H9 (cell line): Measurements from ENCODE around the gene TBXA2R. TPM values are rescaled to one million over a fixed set of nuclear protein-coding genes. Genes with fewer than 3 reads are reported as not detected.

Experiments
- DNase-seq: peaks from one replicate; pipeline ENCODE4 v3.0.0-alpha.2; 2017
- H2AFZ ChIP-seq: one replicate; pipeline ENCODE4 v1.6.1; 2013; ENCODE audit warnings: mild to moderate bottlenecking, low read length, control low read depth, moderate library complexity
- H2AK5ac ChIP-seq: 2 replicates; pipeline ENCODE4 v1.6.1; 2013; ENCODE audit warnings: low read length, control low read depth, mixed read lengths; ENCODE audit not compliant: insufficient read length
- H2BK120ac ChIP-seq: one replicate; pipeline ENCODE4 v1.6.1; 2013; ENCODE audit warnings: low read depth, mild to moderate bottlenecking, low read length, control low read depth, inconsistent platforms; ENCODE audit not compliant: poor library complexity, severe bottlenecking
- H2BK12ac ChIP-seq: 2 replicates; pipeline ENCODE4 v1.6.1; 2013; ENCODE audit warnings: low read length, control low read depth, mixed read lengths, low read depth; ENCODE audit not compliant: insufficient read length
- H2BK15ac ChIP-seq: 2 replicates; pipeline ENCODE4 v1.6.1; 2013; ENCODE audit warnings: low read depth, low read length, control low read depth
- H2BK20ac ChIP-seq: one replicate; pipeline ENCODE4 v1.6.1; 2013; ENCODE audit warnings: low read depth, mild to moderate bottlenecking, low read length, control low read depth, inconsistent platforms; ENCODE audit not compliant: poor library complexity, severe bottlenecking
- H2BK5ac ChIP-seq: 2 replicates; pipeline ENCODE4 v1.6.1; 2013; ENCODE audit warnings: low read length, control low read depth, mixed read lengths; ENCODE audit not compliant: insufficient read length
- H3K14ac ChIP-seq: 2 replicates; pipeline ENCODE4 v1.6.1; 2013; ENCODE audit warnings: low read length, control low read depth; ENCODE audit not compliant: insufficient read depth
- H3K18ac ChIP-seq: 2 replicates; pipeline ENCODE4 v1.6.1; 2013; ENCODE audit warnings: low read depth, mild to moderate bottlenecking, mixed read lengths, low read length, control low read depth; ENCODE audit not compliant: insufficient read length
- H3K23ac ChIP-seq: 2 replicates; pipeline ENCODE4 v1.6.1; 2013; ENCODE audit warnings: low read length, control low read depth, mixed read lengths, low read depth; ENCODE audit not compliant: insufficient read length
- H3K23me2 ChIP-seq: 2 replicates; pipeline ENCODE4 v1.6.1; 2013; ENCODE audit warnings: low read depth, mild to moderate bottlenecking, mixed read lengths, low read length, control low read depth; ENCODE audit not compliant: insufficient read length, poor library complexity, severe bottlenecking
- H3K27ac ChIP-seq: 2 replicates; pipeline ENCODE4 v1.5.1; 2013; ENCODE audit warnings: low read length, control low read depth, mixed read lengths, low read depth; ENCODE audit not compliant: insufficient read length
- H3K27me3 ChIP-seq: 2 replicates; pipeline ENCODE4 v1.6.1; 2013; ENCODE audit warnings: low read length, control low read depth, inconsistent platforms; ENCODE audit not compliant: insufficient read depth
- H3K4ac ChIP-seq: 2 replicates; pipeline ENCODE4 v1.6.1; 2013; ENCODE audit warnings: low read depth, mild to moderate bottlenecking, control low read depth, inconsistent platforms, low read length, moderate library complexity
- H3K4me1 ChIP-seq: 2 replicates; pipeline ENCODE4 v1.6.1; 2013; ENCODE audit warnings: low read length, control low read depth, inconsistent platforms; ENCODE audit not compliant: insufficient read depth
- H3K4me2 ChIP-seq: 2 replicates; pipeline ENCODE4 v1.6.1; 2013; ENCODE audit warnings: low read length, control low read depth, mixed read lengths; ENCODE audit not compliant: insufficient read length, insufficient read depth
- H3K56ac ChIP-seq: 2 replicates; pipeline ENCODE4 v1.6.1; 2013; ENCODE audit warnings: low read depth, mild to moderate bottlenecking, mixed read lengths, low read length, control low read depth; ENCODE audit not compliant: insufficient read length
- H3K79me1 ChIP-seq: 2 replicates; pipeline ENCODE4 v1.6.1; 2013; ENCODE audit warnings: low read depth, mild to moderate bottlenecking, moderate library complexity, low read length, control low read depth, inconsistent platforms; ENCODE audit not compliant: insufficient read depth, poor library complexity, severe bottlenecking
- H3K79me2 ChIP-seq: 2 replicates; pipeline ENCODE4 v1.6.1; 2013; ENCODE audit warnings: low read length, control low read depth, inconsistent platforms; ENCODE audit not compliant: insufficient read depth
- H3K9ac ChIP-seq: 2 replicates; pipeline ENCODE4 v1.6.1; 2013; ENCODE audit warnings: low read length, control low read depth, mixed read lengths; ENCODE audit not compliant: insufficient read length; ENCODE audit errors: extremely low read depth
- H3K9me3 ChIP-seq: one replicate; pipeline ENCODE4 v1.6.1; 2013; ENCODE audit warnings: low read depth, low read length, inconsistent platforms; ENCODE audit not compliant: control insufficient read depth
- H3T11ph ChIP-seq: one replicate; pipeline ENCODE4 v1.6.1; 2013; ENCODE audit warnings: mild to moderate bottlenecking, low read length, control low read depth, inconsistent platforms
- H4K20me1 ChIP-seq: one replicate; pipeline ENCODE4 v1.6.1; 2013; ENCODE audit not compliant: control insufficient read depth, insufficient read length, insufficient read depth
- H4K5ac ChIP-seq: 2 replicates; pipeline ENCODE4 v1.6.1; 2013; ENCODE audit warnings: low read depth, mild to moderate bottlenecking, mixed read lengths, low read length, control low read depth; ENCODE audit not compliant: insufficient read length
- H4K8ac ChIP-seq: replicated peaks from 2 replicates; pipeline ENCODE4 v1.6.1; 2013; ENCODE audit warnings: low read length, control low read depth, mixed read lengths, low read depth; ENCODE audit not compliant: insufficient read length
- H4K91ac ChIP-seq: 2 replicates; pipeline ENCODE4 v1.6.1; 2013; ENCODE audit warnings: low read depth, mild to moderate bottlenecking, moderate library complexity, mixed read lengths, low read length, control low read depth; ENCODE audit not compliant: insufficient read length
- H3K27ac Mint-ChIP-seq, 3 experiments: 2 replicates in 2 of 3; 3 replicates in 1 of 3; pipeline ENCODE4 v1.8.0; 2020 to 2021; ENCODE audit warnings: mixed read lengths in 3 of 3, mild to moderate bottlenecking in 1 of 3, moderate library complexity in 1 of 3
- H3K27me3 Mint-ChIP-seq: 2 replicates; pipeline ENCODE4 v1.8.0; 2021; ENCODE audit warnings: low read depth, mild to moderate bottlenecking, moderate library complexity, mixed read lengths
- H3K36me3 Mint-ChIP-seq, 3 experiments: 2 replicates in 2 of 3; 3 replicates in 1 of 3; pipeline ENCODE4 v1.8.0; 2020 to 2021; ENCODE audit warnings: low read depth in 3 of 3, mixed read lengths in 3 of 3; ENCODE audit not compliant: insufficient read depth in 1 of 3
- H3K4me1 Mint-ChIP-seq, 2 experiments: 2 replicates each; pipeline ENCODE4 v1.8.0; 2020; ENCODE audit warnings: mixed read lengths in 2 of 2
- H3K4me3 Mint-ChIP-seq, 2 experiments: 2 replicates in 1 of 2; 3 replicates in 1 of 2; pipeline ENCODE4 v1.8.0; 2020 to 2021; ENCODE audit warnings: mild to moderate bottlenecking in 2 of 2, mixed read lengths in 2 of 2, moderate library complexity in 1 of 2
- H3K9me3 Mint-ChIP-seq, 2 experiments: 2 replicates in 1 of 2; 3 replicates in 1 of 2; pipeline ENCODE4 v1.8.0; 2020; ENCODE audit warnings: mild to moderate bottlenecking in 2 of 2, mixed read lengths in 2 of 2, moderate library complexity in 1 of 2
- WGBS: extraction: QIAGEN DNeasy Blood & Tissue Kit; methylation state at CpG from one replicate; pipeline ENCODE4 v1.1.7; 2013; ENCODE audit warnings: missing lambda C conversion rate, low lambda C conversion rate, mixed read lengths; ENCODE audit not compliant: insufficient read length; ENCODE audit errors: extremely low coverage; 5-methylcytosine and 5-hydroxymethylcytosine counted together
- total RNA-seq: library from RNA; stranded (reverse); gene quantifications from 2 replicates; pipeline ENCODE4 v1.2.1, GENCODE V29; 2021
- TF ChIP-seq, protein P1 (sequence below): fragments of 200-600 bp; sonication (generic); conservative IDR thresholded peaks from 3 replicates; pipeline ENCODE4 v1.8.0; 2021; ENCODE audit warnings: antibody characterized with exemption, mild to moderate bottlenecking

TBXA2R gene
- total RNA-seq, 1 experiment from 2014 or later, result 0.63 TPM

- H3K23ac ChIP-seq, result no peak overlapping the region
- H4K20me1 ChIP-seq, result no peaks in the 10 kb centered on the region
- Mint-ChIP-seq H3K9me3 (peaks cover 0 to 4% of the 10 kb centered on the region in 2 experiments; a peak in 1 of 5 replicates), H3K27ac (no peak overlapping the region), H3K36me3 (no peaks in the 10 kb centered on the region), H3K4me1 (no peaks in the 10 kb centered on the region), H3K4me3 (no peak overlapping the region), H3K27me3 (peaks cover 4% of the 10 kb centered on the region)
- H3K79me2 ChIP-seq, result no peaks in the 10 kb centered on the region
- no peak overlapping the region for H3K9ac ChIP-seq
- no peak overlapping the region for H2BK5ac ChIP-seq
- no peak overlapping the region for H3K56ac ChIP-seq
- H4K8ac ChIP-seq, result no peak overlapping the region
- no peaks in the 10 kb centered on the region for H3K23me2 ChIP-seq
- no peak overlapping the region for H2BK120ac ChIP-seq
- no peak overlapping the region for H2AFZ ChIP-seq
- no peak overlapping the region for H4K91ac ChIP-seq
- no peak overlapping the region for H2BK15ac ChIP-seq
- H3K79me1 ChIP-seq, result no peaks in the 10 kb centered on the region
- H2BK20ac ChIP-seq, result no peak overlapping the region
- TF ChIP-seq, protein P1, sequence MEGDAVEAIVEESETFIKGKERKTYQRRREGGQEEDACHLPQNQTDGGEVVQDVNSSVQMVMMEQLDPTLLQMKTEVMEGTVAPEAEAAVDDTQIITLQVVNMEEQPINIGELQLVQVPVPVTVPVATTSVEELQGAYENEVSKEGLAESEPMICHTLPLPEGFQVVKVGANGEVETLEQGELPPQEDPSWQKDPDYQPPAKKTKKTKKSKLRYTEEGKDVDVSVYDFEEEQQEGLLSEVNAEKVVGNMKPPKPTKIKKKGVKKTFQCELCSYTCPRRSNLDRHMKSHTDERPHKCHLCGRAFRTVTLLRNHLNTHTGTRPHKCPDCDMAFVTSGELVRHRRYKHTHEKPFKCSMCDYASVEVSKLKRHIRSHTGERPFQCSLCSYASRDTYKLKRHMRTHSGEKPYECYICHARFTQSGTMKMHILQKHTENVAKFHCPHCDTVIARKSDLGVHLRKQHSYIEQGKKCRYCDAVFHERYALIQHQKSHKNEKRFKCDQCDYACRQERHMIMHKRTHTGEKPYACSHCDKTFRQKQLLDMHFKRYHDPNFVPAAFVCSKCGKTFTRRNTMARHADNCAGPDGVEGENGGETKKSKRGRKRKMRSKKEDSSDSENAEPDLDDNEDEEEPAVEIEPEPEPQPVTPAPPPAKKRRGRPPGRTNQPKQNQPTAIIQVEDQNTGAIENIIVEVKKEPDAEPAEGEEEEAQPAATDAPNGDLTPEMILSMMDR, result no peak
- no peaks in the 10 kb centered on the region for H3K4me1 ChIP-seq
- no peak overlapping the region for H3K14ac ChIP-seq
- H3K4me2 ChIP-seq, result no peak overlapping the region
- H3K4ac ChIP-seq, result no peak overlapping the region
- no peak overlapping the region for H4K5ac ChIP-seq
- DNase-seq, result no peak
- no peak overlapping the region for H3K18ac ChIP-seq
- H3K27me3 ChIP-seq, result peaks cover 5% of the 10 kb centered on the region; the same call in 1 of the 2 replicates
- H2BK12ac ChIP-seq, result no peak overlapping the region
- no peak overlapping the region for H3T11ph ChIP-seq
- no peak overlapping the region for H2AK5ac ChIP-seq
- H3K9me3 ChIP-seq, result no peaks in the 10 kb centered on the region
- no CpG with 5 or more reads among the region's 12 CpGs for WGBS
- H3K27ac ChIP-seq, result no peak overlapping the region
These were observed 5.7 kb downstream of the TBXA2R start for GRCh38 chr19:3601021-3601420.
